GM12892 (cell line): Measurements from ENCODE around the gene AKTIP.

Experiments used
- POLR2A ChIP-seq: IDR thresholded peaks from 2 replicates; pipeline ENCODE4 v1.6.1; 2011; ENCODE audit warnings: low read depth, low read length, control low read depth
- POLR2AphosphoS5 ChIP-seq: IDR thresholded peaks from 2 replicates; pipeline ENCODE4 v1.6.1; 2011; ENCODE audit warnings: low read depth, low read length, control low read depth

- TF ChIP-seq POLR2A, result no peak
- TF ChIP-seq POLR2AphosphoS5, result no peak
These were observed 8.6 kb upstream of the AKTIP start for GRCh38 chr16:53511403-53512280.
